ENCODE measurements around the gene ZFAND2A.

Gene ZFAND2A

DNA sequence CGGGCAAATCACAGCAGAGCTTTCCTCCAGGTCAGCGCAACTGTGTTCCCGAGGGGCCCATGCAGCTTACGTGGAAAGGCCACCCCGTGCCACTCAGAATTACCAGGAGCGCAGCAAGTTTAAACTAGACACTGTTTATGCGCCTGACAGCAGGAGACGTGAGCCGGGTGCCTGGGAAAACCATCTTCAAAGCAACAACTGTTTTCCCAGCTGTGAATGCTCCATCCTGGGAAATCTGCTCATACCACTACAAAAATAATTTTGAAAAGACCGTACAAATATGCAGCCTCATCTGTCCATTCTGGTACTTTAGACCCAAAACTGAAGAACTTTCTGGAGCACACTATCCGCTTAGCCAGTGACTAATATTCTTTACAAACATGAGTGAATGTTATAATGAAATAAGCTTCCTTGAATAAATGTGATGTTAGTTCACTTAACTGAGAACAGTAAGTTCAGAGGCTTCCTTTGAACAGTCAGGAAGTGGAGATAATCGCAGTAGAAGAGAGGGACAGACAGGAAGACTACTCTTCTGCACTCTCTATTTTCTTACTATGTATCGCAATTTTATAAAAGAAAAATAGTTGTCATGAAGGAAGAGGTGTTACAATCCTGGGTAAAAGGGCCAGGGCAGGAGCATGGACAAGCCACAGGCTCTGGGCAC lies 55.3 kb downstream of the ZFAND2A start:
- no peak for DNase-seq

DNA sequence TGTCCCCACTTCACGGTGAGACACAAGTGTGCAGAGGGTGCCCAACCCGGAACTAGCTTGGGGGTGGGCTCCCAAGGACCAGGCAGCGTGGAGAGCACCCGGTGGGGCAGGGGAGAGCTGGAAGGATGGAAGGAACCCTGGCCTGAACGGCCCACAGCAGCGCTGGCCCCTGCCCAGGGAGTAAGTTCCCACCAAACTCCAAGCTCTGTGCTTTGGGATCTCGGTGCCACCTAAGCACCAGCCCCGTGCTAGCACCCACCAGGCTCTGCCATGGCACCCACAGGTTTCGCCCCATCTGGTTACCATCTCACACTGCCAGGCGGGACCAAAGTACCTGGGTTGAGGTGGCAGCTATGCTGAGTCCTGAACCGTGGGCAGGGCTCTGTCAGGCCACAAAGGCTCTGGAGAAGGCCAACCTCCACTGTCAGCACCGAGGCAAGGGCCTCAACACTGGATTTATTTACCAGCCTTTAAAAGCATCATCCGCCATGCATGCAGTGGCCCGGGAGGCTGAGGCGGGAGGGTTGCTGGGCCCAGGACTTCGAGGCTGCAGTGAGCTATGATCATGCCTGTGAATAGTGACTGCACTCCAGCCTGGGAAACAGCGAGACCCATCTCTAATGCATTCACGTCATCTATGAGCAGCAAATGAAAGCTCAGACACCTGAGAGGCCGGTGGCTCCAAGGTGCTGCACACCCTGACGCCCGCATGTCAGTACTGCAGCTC lies 56.0 kb downstream of the ZFAND2A start:
- DNase-seq, result no peak

DNA sequence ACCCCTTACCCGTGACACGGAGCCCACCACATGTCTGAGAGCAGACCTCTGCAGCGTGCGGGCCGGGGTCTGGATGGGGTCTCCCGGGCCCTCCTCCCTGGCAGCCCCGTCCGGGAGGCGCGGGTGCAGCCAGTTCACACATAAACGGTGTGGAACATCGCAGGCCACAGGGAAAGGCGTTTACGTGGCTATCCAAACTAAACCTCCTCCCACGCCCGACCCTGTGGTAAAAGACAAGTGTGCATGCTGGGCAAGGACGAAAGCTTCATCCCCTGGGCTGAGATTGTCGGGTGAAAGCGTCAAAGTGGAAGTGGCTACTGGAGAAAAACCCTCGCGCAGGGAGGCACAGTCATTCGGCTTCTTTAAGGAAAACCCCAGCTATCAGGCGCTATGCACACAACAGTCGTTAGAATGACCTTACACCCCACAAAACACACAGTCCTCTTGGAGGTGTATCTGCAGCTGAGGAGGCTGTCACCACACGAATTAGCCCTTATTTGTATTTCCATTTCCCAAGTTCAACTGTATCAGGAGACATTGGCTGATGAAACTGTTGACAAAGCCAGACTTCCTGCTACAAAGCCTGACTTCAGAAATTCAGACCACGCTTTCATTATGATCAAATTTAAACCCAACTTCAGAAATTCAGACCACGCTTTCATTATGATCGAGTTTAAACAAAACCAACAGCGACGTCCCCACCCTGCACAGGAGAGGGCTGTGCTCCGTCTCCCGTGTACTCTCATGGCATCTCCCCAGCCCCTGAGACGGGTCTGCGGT lies 56.8 kb downstream of the ZFAND2A start:
- no peak for DNase-seq

Data from GOT3 (cell line).